Immature natural killer cell (primary cell): ENCODE results near the gene EID3. TPM values are rescaled to one million over a fixed set of nuclear protein-coding genes. Genes with fewer than 3 reads are reported as not detected.
"Not testable (repeated sequence)": the region's sequence is repeated elsewhere in the genome, so short reads cannot be mapped to it uniquely, and the experiment has no call there.

Experiments
- DNase-seq, 3 donors: peaks; one replicate each; pipeline ENCODE4 v3.0.0; 2022; ENCODE audit warnings: mixed read lengths in 1 of 3
- H3K27ac Mint-ChIP-seq, 6 donors: one replicate each; pipeline ENCODE4 v1.8.0; 2020; ENCODE audit warnings: mixed read lengths in 6 of 6, mild to moderate bottlenecking in 5 of 6, inconsistent platforms in 4 of 6, moderate library complexity in 3 of 6
- H3K27me3 Mint-ChIP-seq, 3 donors: one replicate each; pipeline ENCODE4 v1.8.0; 2020 to 2021; ENCODE audit warnings: low read depth in 3 of 3, mild to moderate bottlenecking in 3 of 3, mixed read lengths in 3 of 3, moderate library complexity in 3 of 3, inconsistent platforms in 1 of 3
- H3K36me3 Mint-ChIP-seq, 3 donors: one replicate each; pipeline ENCODE4 v1.8.0; 2020; ENCODE audit warnings: mixed read lengths in 3 of 3, inconsistent platforms in 2 of 3, mild to moderate bottlenecking in 2 of 3
- H3K4me1 Mint-ChIP-seq, 2 donors: one replicate each; pipeline ENCODE4 v1.8.0; 2020; ENCODE audit warnings: inconsistent platforms in 2 of 2, mild to moderate bottlenecking in 2 of 2, mixed read lengths in 2 of 2, moderate library complexity in 1 of 2
- H3K4me3 Mint-ChIP-seq, 5 donors: one replicate each; pipeline ENCODE4 v1.8.0; 2020; ENCODE audit warnings: mild to moderate bottlenecking in 5 of 5, mixed read lengths in 5 of 5, inconsistent platforms in 3 of 5, moderate library complexity in 3 of 5
- H3K9me3 Mint-ChIP-seq, 6 donors: one replicate each; pipeline ENCODE4 v1.8.0; 2020; ENCODE audit warnings: mild to moderate bottlenecking in 6 of 6, mixed read lengths in 6 of 6, inconsistent platforms in 4 of 6, moderate library complexity in 3 of 6
- polyA plus RNA-seq, 3 donors: library from polyadenylated mRNA; unstranded; fragments of 300-500 nt; fragmentation: Illumina TruSeq; gene quantifications; one replicate each; pipeline ENCODE4 v1.2.3, GENCODE V29; 2021

EID3 gene
- polyA plus RNA-seq, 3 donors from 2014 or later = 5.4 to 15.7 (median 9.5) TPM

DNA sequence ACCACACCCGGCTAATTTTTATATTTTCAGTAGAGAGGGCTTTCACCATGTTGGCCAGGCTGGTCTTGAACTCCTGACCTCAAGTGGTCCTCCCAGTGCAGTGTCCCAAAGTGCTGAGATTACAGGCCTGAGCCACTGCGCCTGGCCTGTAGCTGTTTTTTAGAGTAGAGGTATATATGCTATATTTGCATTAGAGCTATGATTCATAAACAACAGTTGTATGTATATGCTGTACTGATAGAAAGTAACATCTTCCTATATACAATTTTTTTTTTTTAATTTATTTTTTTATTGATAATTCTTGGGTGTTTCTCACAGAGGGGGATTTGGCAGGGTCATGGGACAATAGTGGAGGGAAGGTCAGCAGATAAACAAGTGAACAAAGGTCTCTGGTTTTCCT lies 19.0 kb downstream of the EID3 start:
- not testable (repeated sequence) for H3K27ac Mint-ChIP-seq, H3K4me3 Mint-ChIP-seq, H3K9me3 Mint-ChIP-seq, H3K27me3 Mint-ChIP-seq, DNase-seq, H3K4me1 Mint-ChIP-seq
- peaks cover 23 to 46% (median 25%) of the 10 kb centered on the region in 3 donors for H3K36me3 Mint-ChIP-seq

DNA sequence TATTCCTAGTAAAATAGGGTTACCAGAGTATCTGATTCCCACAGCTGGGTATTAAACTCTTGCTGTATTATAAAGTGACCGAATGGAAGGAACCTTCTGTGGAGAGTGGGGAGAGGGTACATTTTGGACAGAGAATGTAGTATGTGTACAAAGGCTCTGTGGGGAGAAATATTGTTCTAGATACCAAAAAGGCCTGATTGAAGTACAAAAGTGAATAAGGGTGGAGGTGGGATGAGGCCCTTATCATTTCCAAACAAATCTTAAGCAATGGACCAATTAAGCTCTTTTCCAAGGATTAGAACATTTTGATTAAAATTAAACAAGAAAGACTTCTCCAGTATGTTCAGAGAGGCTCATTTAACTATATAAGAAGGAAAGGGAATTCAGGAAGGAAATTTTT lies 20.4 kb downstream of the EID3 start:
- Mint-ChIP-seq H3K27ac (peak overlapping the region in 1 of 6 donors; percentile 12), H3K4me3 (no peak overlapping the region), H3K36me3 (peaks cover 25 to 47% (median 30%) of the 10 kb centered on the region in 3 donors)

DNA sequence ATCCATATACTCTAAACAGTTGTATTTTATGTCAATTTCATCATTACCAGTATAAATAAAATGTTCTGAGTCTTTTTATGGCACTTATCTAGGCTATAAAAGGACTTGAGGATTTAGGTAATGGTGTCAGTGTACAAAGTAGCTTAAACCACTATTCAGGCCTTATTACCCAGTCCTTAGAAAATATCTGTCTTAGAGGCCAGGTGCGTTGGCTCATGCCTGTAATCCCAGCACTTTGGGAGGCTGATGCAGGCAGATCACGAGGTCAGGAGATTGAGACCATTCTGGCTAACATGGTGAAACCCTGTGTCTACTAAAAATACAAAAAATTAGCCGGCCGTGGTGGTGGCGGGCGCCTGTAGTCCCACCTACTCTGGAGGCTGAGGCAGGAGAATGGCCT lies 24.7 kb downstream of the EID3 start:
- not testable (repeated sequence) for H3K4me3 Mint-ChIP-seq, H3K9me3 Mint-ChIP-seq, H3K4me1 Mint-ChIP-seq, H3K27me3 Mint-ChIP-seq, H3K27ac Mint-ChIP-seq, DNase-seq
- H3K36me3 Mint-ChIP-seq = peaks cover 24 to 34% (median 25%) of the 10 kb centered on the region in 3 donors

More for the DNA sequence above, 20.4 kb downstream of the EID3 start:
- no peaks in the 10 kb centered on the region for H3K4me1 Mint-ChIP-seq
- no peak for DNase-seq
- no peaks in the 10 kb centered on the region for H3K9me3 Mint-ChIP-seq
- peaks cover 0 to 2% (median 0%) of the 10 kb centered on the region in 3 donors for H3K27me3 Mint-ChIP-seq

DNA sequence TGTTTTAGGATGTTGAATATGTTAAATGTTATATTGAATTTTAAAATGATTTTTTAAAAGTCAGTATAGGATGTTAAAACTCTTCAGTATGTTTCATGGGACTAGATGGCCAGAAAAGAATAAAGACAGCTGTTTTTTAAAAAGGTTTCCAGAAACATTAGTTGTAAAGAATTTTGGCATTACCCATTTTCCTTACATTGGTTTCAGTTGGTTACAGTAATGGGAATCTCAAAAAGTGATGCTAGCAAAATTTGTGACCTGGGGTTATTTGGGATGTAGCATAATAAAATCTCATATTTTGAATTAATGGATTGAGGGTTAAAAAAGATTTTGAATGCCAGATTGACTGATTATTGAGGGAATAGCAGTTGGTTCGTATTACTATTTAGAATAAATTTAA lies 25.3 kb downstream of the EID3 start:
- DNase-seq = no peak
- no peaks in the 10 kb centered on the region for H3K9me3 Mint-ChIP-seq
- peaks cover 0 to under 1% (median 0%) of the 10 kb centered on the region in 3 donors for H3K27me3 Mint-ChIP-seq
- H3K36me3 Mint-ChIP-seq = peaks cover 24 to 37% (median 24%) of the 10 kb centered on the region in 3 donors
- H3K27ac Mint-ChIP-seq = no peak overlapping the region
- no peak overlapping the region for H3K4me3 Mint-ChIP-seq
- H3K4me1 Mint-ChIP-seq = no peaks in the 10 kb centered on the region

DNA sequence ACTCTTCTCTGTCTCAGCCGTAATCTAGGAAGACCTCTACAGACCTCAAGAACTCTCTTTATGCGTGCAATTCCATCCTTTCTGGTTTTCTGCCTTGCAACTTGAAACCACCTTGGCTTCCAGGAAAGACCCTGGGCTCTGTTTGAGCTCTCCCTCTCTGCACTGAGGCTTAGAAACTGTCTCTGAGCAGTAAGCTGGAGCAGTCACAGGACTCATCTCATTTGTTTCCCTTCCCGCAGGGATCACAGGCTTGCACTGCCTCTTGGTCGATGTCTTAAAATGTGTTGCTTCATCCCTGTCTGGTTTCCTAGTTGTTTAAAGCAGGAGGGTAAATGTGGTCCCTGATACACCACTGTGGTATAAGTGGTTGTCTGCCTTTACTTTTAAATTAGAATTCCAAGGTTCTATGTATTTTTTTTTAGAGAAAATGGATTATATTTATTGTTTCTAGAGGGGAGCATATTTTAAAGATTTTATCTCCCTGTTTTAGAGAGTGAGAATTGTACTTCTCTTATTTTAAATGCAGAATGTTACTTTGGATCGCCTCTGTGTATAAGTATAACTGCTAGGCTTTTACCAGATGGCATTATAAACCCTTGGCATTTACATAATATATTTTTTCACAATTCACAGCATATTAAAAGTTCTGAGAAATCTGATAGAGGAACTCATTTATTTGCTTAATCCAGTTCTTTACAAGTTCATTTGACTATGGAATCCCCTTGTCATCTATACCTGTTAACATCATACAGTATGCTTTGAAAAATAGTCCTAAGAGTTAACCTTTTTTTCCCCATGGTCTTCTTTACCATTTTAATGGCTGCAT lies 26.4 kb downstream of the EID3 start:
- no peaks in the 10 kb centered on the region for H3K9me3 Mint-ChIP-seq
- no peak overlapping the region for H3K4me3 Mint-ChIP-seq
- H3K27ac Mint-ChIP-seq = peak overlapping the region in 1 of 6 donors; percentile 41
- no peaks in the 10 kb centered on the region for H3K27me3 Mint-ChIP-seq
- no peaks in the 10 kb centered on the region for H3K4me1 Mint-ChIP-seq
- no peak for DNase-seq
- H3K36me3 Mint-ChIP-seq = peaks cover 21 to 33% (median 22%) of the 10 kb centered on the region in 3 donors

DNA sequence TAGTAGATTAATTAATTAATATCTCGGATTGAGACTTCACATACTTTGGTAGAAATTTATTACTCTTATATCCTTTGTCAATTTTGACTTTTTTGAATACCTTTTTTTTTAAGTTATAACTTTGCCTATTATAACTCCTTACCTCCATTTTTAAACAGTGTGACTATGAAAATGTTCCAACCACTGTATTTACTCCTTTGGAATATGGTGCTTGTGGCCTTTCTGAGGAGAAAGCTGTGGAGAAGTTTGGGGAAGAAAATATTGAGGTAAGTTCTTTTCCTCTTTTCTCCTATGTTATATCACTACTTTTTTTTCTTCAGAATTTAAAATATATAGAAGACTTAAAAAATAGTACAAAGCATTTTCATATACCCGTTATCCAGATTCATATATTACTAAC lies 27.8 kb downstream of the EID3 start:
- Mint-ChIP-seq H3K27ac (no peak overlapping the region), H3K4me1 (no peaks in the 10 kb centered on the region), H3K27me3 (no peaks in the 10 kb centered on the region), H3K9me3 (no peaks in the 10 kb centered on the region), H3K36me3 (peaks cover 14 to 28% (median 21%) of the 10 kb centered on the region in 3 donors), H3K4me3 (no peak overlapping the region)
- no peak for DNase-seq

DNA sequence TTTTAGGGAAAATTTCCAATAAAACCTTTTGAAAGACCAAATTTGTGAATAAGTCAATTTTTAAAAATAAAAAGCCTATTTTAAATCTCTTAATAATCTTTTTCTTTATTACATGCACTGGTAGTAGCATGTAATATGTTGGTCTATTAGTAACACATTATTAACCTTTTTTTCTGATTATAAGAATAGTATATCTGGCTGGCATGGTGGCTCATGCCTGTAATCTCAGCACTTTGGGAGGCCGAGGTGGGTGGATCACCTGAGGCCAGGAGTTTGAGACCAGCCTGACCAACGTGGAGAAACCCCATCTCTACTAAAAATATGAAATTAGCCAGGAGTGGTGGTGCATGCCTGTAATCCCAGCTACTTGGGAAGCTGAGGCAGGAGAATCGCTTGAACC lies 28.7 kb downstream of the EID3 start:
- H3K27ac Mint-ChIP-seq, H3K27me3 Mint-ChIP-seq, H3K9me3 Mint-ChIP-seq, DNase-seq, H3K4me3 Mint-ChIP-seq, H3K4me1 Mint-ChIP-seq: not testable (repeated sequence)
- H3K36me3 Mint-ChIP-seq = peaks cover 9 to 26% (median 16%) of the 10 kb centered on the region in 3 donors

DNA sequence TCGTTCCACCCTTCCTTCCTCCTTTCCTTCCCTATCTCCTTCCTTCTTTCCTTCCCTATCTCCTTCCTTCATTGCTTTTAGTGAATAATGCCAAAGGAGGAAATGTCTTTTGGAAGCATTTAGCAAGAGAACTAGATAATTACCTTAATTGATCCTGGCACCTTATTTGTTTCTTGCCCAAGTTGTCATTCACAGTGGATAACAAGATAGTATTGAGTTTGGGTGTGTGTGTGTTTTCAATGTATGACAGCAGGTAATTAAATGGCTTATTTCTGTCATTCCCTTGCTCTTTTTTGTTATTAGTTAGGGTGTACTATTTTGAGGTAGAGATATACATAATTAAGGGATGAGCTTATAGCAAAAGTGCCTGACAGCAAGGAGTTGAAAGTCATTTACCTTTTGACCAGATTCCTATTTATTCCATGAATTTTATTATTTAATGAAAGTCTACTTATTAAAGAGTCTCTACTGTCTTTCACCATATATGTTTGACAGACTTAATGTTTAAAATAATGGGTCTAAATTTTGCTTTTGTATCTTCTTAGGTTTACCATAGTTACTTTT lies 30.2 kb downstream of the EID3 start:
- no peak for DNase-seq
- H3K36me3 Mint-ChIP-seq = peaks cover 4 to 22% (median 9%) of the 10 kb centered on the region in 3 donors
- H3K27ac Mint-ChIP-seq = no peak overlapping the region
- no peak overlapping the region for H3K4me3 Mint-ChIP-seq
- no peaks in the 10 kb centered on the region for H3K4me1 Mint-ChIP-seq
- no peaks in the 10 kb centered on the region for H3K9me3 Mint-ChIP-seq
- no peaks in the 10 kb centered on the region for H3K27me3 Mint-ChIP-seq

DNA sequence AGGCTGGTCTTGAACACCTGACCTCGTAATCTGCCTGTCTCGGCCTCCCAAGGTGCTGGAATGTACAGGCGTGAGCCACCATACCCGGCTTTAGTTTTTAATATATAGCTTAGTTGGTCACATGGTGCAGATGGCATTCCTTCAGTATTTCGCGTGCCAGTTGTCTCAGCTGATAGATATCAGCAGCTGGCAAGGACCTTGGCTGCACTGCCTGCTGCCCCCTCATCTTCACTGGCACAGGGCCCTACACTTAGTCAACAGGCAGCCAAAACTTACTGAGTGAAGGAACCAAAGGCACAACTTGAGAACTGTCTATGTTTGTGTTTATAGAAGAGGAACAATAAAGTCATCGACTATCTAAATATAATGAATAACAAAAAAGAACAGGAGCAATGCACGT lies 31.0 kb downstream of the EID3 start:
- Mint-ChIP-seq H3K4me3 (no peak overlapping the region), H3K4me1 (no peaks in the 10 kb centered on the region), H3K27ac (no peak overlapping the region), H3K36me3 (peaks cover 6 to 23% (median 11%) of the 10 kb centered on the region in 3 donors), H3K27me3 (no peaks in the 10 kb centered on the region), H3K9me3 (no peaks in the 10 kb centered on the region)
- no peak for DNase-seq

DNA sequence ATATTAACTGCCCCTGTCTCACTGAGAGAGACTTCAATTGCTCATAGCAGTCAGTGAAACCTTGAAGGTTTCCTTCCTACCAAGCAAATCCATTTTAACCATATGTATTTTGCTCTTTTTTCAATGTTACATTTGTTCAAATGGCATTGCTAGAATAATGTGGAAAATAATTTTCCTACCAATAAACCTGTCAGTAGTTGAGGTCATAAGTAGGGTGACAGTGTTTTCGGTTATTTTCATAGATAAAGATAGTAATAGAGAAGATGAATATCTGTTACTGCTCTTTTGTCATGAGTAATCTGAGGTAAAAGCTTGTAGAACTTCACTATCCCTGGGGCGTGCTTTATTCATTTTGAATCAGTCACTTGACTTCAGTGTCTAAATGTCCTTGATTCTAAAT lies 32.6 kb downstream of the EID3 start:
- H3K27me3 Mint-ChIP-seq = no peaks in the 10 kb centered on the region
- H3K4me3 Mint-ChIP-seq = no peak overlapping the region
- DNase-seq = no peak
- peaks cover 9 to 36% (median 19%) of the 10 kb centered on the region in 3 donors for H3K36me3 Mint-ChIP-seq
- no peak overlapping the region for H3K27ac Mint-ChIP-seq
- no peaks in the 10 kb centered on the region for H3K4me1 Mint-ChIP-seq
- no peaks in the 10 kb centered on the region for H3K9me3 Mint-ChIP-seq

DNA sequence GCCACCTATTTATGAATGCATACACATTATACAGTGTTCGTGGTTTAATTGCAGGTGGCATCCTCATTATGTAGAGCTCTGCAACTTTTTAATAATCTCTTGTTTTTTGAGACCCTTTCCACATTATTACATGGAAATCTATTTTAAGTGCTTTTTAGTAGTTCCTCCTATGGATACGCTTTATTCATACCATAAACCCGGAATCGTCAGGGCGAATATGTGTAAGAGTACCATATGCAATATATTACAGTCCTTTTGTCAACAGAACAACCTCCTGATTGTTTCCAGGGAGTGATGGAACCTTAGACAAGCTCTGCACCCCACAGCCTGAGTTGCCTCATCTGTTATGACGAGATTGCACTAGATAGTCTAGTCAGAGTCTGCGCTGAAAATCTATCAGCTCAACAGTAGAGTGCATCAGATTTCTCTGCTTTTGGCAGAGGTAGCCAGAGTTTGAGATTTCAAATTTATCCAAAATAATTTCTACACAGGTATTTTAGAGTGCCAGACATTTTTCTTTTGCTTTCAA lies 33.6 kb downstream of the EID3 start:
- Mint-ChIP-seq H3K9me3 (no peaks in the 10 kb centered on the region), H3K4me3 (no peak overlapping the region), H3K27ac (peak overlapping the region in 1 of 6 donors; percentile 28), H3K36me3 (peaks cover 9 to 38% (median 20%) of the 10 kb centered on the region in 3 donors), H3K4me1 (no peaks in the 10 kb centered on the region), H3K27me3 (no peaks in the 10 kb centered on the region)
- DNase-seq = no peak

DNA sequence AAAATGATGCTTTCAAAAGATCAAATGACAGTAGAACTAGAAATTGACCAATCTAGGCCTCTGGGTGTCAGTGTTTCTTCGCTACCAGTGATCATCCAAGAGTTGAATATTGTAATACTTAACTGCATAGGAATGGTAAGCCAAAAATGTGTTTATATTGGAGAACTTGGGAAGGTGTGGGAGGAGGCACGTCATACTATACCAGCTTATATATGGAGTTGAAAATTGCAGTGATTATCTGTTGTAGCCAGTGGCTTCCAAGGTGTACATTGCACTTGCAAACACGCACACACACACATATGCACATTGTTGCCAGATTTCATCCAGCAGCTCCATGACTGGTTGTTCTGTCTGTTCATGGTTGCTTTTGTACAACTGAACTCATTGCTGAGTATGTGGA lies 36.1 kb downstream of the EID3 start:
- H3K36me3 Mint-ChIP-seq = peaks cover 8 to 38% (median 28%) of the 10 kb centered on the region in 3 donors
- DNase-seq = no peak
- H3K4me1 Mint-ChIP-seq = no peaks in the 10 kb centered on the region
- no peaks in the 10 kb centered on the region for H3K27me3 Mint-ChIP-seq
- H3K9me3 Mint-ChIP-seq = no peaks in the 10 kb centered on the region
- no peak overlapping the region for H3K4me3 Mint-ChIP-seq
- H3K27ac Mint-ChIP-seq = no peak overlapping the region

DNA sequence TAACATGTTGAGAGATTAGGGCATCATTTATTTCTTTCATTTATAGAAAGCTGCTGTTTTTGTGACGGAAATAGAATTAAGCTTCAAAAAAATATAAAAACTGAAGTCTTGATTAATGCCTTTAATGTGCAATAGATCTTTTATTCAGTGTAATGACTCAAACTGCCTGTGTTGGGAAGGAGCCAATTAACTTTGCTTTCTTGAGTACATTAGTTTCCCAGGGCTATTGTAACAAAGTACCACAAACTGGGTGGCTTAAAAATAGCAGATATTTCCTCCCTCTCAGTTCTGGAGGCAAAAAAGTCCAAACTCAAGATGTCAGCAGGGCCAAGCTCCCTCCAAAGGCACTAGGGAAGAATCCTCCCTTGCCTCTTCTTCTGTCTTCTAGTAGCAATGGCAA lies 36.6 kb downstream of the EID3 start:
- Mint-ChIP-seq H3K9me3 (no peaks in the 10 kb centered on the region), H3K4me1 (no peaks in the 10 kb centered on the region), H3K4me3 (no peak overlapping the region), H3K36me3 (peaks cover 5 to 34% (median 25%) of the 10 kb centered on the region in 3 donors), H3K27ac (peak overlapping the region in 1 of 6 donors; percentile 31), H3K27me3 (no peaks in the 10 kb centered on the region)
- no peak for DNase-seq

DNA sequence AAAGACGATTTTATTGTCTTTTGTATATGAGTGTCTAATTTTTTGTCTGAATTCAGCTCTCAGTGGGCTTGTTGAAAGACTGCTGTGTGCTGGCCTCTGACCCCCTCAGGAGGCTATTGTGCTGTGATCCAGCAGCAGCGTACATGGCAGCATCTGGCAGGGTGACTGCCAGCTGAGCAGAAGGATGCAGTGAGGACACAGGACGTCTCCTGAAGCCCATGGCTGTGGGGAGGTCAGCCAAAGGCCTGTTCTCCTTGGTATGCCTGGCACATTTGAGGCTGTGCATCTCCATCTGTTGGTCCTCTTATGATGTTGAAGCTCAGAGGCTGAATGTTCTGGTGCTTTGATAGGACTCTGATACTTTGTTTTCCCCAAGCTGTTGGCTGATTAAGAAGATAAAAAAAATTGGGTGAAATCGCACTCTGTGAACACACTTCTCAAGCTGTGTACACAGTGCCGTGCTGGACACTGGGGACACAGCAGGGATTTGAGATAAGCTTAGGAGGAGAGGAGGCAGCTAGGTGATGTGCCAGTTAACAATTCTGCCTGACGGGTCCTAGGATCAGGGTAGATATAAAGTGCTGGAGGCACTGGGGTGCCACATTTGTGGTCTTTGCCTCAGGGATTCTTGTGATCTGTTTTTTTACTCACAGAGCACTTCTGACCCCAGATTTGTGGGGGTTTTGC lies 37.5 kb downstream of the EID3 start:
- Mint-ChIP-seq H3K9me3 (no peaks in the 10 kb centered on the region), H3K36me3 (peaks cover 5 to 34% (median 25%) of the 10 kb centered on the region in 3 donors), H3K27ac (no peak overlapping the region), H3K27me3 (no peaks in the 10 kb centered on the region), H3K4me3 (no peak overlapping the region), H3K4me1 (no peaks in the 10 kb centered on the region)
- DNase-seq = no peak
